Kidney (tissue), 14 donors: ENCODE data around the gene AKAP6. TPM values are rescaled to one million over a fixed set of nuclear protein-coding genes. Genes with fewer than 3 reads are reported as not detected.

Experiments
- DNase-seq, 5 donors: peaks; one replicate each; pipeline ENCODE4 v3.0.0-alpha.2; 2013 to 2020
- FAIRE-seq: peaks from 2 replicates; lab custom pipeline; 2012; peaks lifted over from hg19 to GRCh38; lab: Jason Lieb, UNC
- H3K27ac ChIP-seq, 2 donors: one replicate each; pipeline ENCODE4 v1.7.0; 2013; ENCODE audit warnings: low read depth in 2 of 2, low read length in 2 of 2, inconsistent platforms in 1 of 2
- H3K27me3 ChIP-seq: one replicate; pipeline ENCODE4 v1.7.1; 2013; ENCODE audit warnings: low read length, inconsistent platforms; ENCODE audit not compliant: control insufficient read depth, insufficient read depth
- H3K36me3 ChIP-seq, 3 donors: one replicate each; pipeline versions ENCODE4 v1.7.0 to v1.7.1; 2013; ENCODE audit warnings: low read length in 3 of 3, control low read depth in 1 of 3, inconsistent platforms in 1 of 3; ENCODE audit not compliant: insufficient read depth in 3 of 3, control insufficient read depth in 2 of 3
- H3K4me1 ChIP-seq, 3 donors: one replicate each; pipeline versions ENCODE4 v1.7.0 to v1.7.1; 2013; ENCODE audit warnings: low read length in 3 of 3, inconsistent platforms in 1 of 3, low read depth in 1 of 3; ENCODE audit not compliant: control insufficient read depth in 2 of 3, insufficient read depth in 2 of 3
- H3K4me3 ChIP-seq, 3 donors: one replicate each; pipeline versions ENCODE4 v1.7.0 to v1.8.1; 2013; ENCODE audit warnings: low read length in 3 of 3, control low read depth in 1 of 3, inconsistent platforms in 1 of 3
- H3K9ac ChIP-seq, 3 donors: one replicate each; pipeline versions ENCODE4 v1.7.0 to v1.7.1; 2013; ENCODE audit warnings: low read length in 3 of 3, control low read depth in 1 of 3, inconsistent platforms in 1 of 3
- H3K9me3 ChIP-seq, 3 donors: one replicate each; pipeline versions ENCODE4 v1.7.0 to v1.7.1; 2013; ENCODE audit warnings: low read length in 3 of 3, control low read depth in 1 of 3, inconsistent platforms in 1 of 3; ENCODE audit not compliant: control insufficient read depth in 2 of 3, insufficient read depth in 1 of 3
- CTCF ChIP-seq: IDR thresholded peaks from 3 replicates; pipeline ENCODE4 v1.5.1; 2012; ENCODE audit warnings: mild to moderate bottlenecking, moderate library complexity, borderline replicate concordance; ENCODE audit not compliant: insufficient read depth; ENCODE audit errors: extremely low read depth
- intact Hi-C: fragments of 100-400 bp; cut with DNase I; formaldehyde crosslinking; loops from one replicate; pipeline ENCODE4 v1.11.1; 2022
- polyA plus RNA-seq: library from polyadenylated mRNA; stranded (reverse); fragments of 350-450 nt; fragmentation: Illumina TruSeq; extraction: RNeasy Lipid Tissue Mini Kit (QIAGEN cat#74804); gene quantifications from one replicate; pipeline ENCODE4 v1.2.3, GENCODE V29; 2014; ENCODE audit warnings: low read depth, low replicate concordance; ENCODE audit not compliant: insufficient read depth
- total RNA-seq: library from RNA; stranded (reverse); fragmentation: NEBNext Ultra II Directional; extraction: Animal tissue kit (Norgen Biotek cat#: 25700); gene quantifications from one replicate; pipeline ENCODE4 v1.2.1, GENCODE V29; 2021
- donor health status: control.
- donor health status: control.
- donor health status: control.
- donor health status: control.
- donor health status: control.
- donor health status: DM: yes; HTN: yes; CAD: no.
- donor health status: Normal renal cell carcinoma (clear cell type).

AKAP6 gene
- total and polyA plus RNA-seq, 2 donors from 2014 or later: 0.92 to 10.5 TPM

GRCh38 chr14:32756173-32756572 lies 427.1 kb downstream of the AKAP6 start:
- H3K9me3 ChIP-seq: peaks cover 0 to 3% (median 0%) of the 10 kb centered on the region in 3 donors
- DNase-seq: peak in 1 of 5 donors; percentile 18
- H3K4me1 ChIP-seq: no peaks in the 10 kb centered on the region

GRCh38 chr14:32756775-32757174 lies 427.7 kb downstream of the AKAP6 start:
- Histone ChIP-seq H3K9me3 (peaks cover 0 to 3% (median 0%) of the 10 kb centered on the region in 3 donors), H3K4me3 (no peak overlapping the region), H3K27me3 (no peaks in the 10 kb centered on the region), H3K4me1 (no peaks in the 10 kb centered on the region), H3K9ac (no peak overlapping the region), H3K36me3 (no peaks in the 10 kb centered on the region), H3K27ac (no peak overlapping the region)
- intact Hi-C loops: no loop called here
- FAIRE-seq (no peak), DNase-seq (peak in 1 of 5 donors; percentile 21)
- no peak for TF ChIP-seq CTCF

More at GRCh38 chr14:32756173-32756572, 427.1 kb downstream of the AKAP6 start:
- TF ChIP-seq CTCF: no peak
- Histone ChIP-seq H3K27ac (no peak overlapping the region), H3K9ac (no peak overlapping the region), H3K27me3 (no peaks in the 10 kb centered on the region), H3K36me3 (no peaks in the 10 kb centered on the region), H3K4me3 (no peak overlapping the region)
- intact Hi-C loops: no loop called here
- no peak for FAIRE-seq

DNA sequence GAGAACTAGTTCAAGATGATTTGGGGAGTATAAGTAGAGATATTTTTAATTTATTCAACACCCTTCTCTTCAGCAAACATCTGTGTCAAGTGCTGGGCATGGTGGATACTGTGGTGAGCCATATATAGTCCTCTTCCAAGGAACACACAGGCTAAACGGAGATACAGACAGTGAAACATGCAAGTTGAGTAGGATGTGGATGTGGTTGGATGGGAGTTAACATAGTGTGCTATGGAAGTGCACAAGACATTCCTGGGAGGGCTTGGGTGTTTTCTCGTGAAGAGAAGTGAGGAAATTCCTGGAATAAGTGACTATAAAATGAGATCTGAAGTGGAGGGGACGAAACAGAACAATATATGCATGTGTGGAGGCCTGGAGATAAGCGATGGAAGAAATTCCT lies 428.5 kb downstream of the AKAP6 start:
- Histone ChIP-seq H3K27ac (no peak overlapping the region), H3K9ac (no peak overlapping the region), H3K4me3 (no peak overlapping the region), H3K27me3 (no peaks in the 10 kb centered on the region), H3K4me1 (no peaks in the 10 kb centered on the region), H3K9me3 (peaks cover 0 to 3% (median 0%) of the 10 kb centered on the region in 3 donors), H3K36me3 (no peaks in the 10 kb centered on the region)
- no peak for FAIRE-seq
- TF ChIP-seq CTCF: no peak
- no peak for DNase-seq
- intact Hi-C loops: no loop called here
